ENCODE data around the gene OR10A2. TPM values are rescaled to one million over a fixed set of nuclear protein-coding genes. Genes with fewer than 3 reads are reported as not detected.
A peak's percentile ranks its signal among the peaks of the same experiment; 100 is the strongest.

OR10A2 gene, protein sequence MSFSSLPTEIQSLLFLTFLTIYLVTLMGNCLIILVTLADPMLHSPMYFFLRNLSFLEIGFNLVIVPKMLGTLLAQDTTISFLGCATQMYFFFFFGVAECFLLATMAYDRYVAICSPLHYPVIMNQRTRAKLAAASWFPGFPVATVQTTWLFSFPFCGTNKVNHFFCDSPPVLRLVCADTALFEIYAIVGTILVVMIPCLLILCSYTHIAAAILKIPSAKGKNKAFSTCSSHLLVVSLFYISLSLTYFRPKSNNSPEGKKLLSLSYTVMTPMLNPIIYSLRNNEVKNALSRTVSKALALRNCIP
- polyA plus RNA-seq (2013) = not detected in 2 replicates

DNA sequence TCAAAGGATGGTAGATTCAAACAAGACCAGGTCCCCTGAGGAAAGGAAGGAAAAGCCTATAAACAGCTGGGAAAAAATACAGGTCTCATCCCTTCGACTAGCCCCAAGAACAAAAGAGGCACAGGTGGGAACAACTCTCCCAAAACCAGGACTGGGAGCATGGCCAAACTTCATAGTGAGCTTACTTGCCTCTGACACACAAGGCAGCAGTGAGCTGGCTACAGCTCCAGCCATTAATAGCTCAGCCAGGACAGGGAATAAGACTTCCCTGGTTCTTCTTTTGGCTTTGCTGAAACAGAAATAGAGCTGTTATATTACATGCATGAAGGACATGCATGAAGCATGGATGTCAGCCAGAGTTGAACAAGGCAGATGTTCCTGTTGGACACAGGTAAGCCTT lies at the start of gene OR10A2:
Gene OR10A2, plus strand, starts transcription at position 97 of the 400 bp plus-strand sequence. CDS start 6,698 bp downstream, outside the sequence.
- no peak within 1 kb of the TSS for H4K91ac ChIP-seq (ENCODE audit: low read depth, low read length)
- H2BK120ac ChIP-seq (ENCODE audit: insufficient read depth, low read length, poor library complexity) = no peak within 1 kb of the TSS
- H3K9ac ChIP-seq (ENCODE audit: low read length) = no peak within 1 kb of the TSS
- H2AFZ ChIP-seq (ENCODE audit: insufficient read depth, low read length, poor library complexity) = no peak within 1 kb of the TSS
- no CpG with 5 or more reads among the region's 1 CpG for WGBS (ENCODE audit: extremely low coverage, insufficient coverage, insufficient read length)
- no peak within 1 kb of the TSS for H3K4ac ChIP-seq (ENCODE audit: low read depth, low read length)
- no peaks in the 10 kb centered on the region for H3K36me3 ChIP-seq (ENCODE audit: control insufficient read depth in 1 of 2, insufficient read depth in 2 of 2, low read length in 2 of 2)
- H3K79me1 ChIP-seq (ENCODE audit: low read length) = no peaks in the 10 kb centered on the region
- H3K14ac ChIP-seq (ENCODE audit: low read length) = no peak within 1 kb of the TSS
- no peak within 1 kb of the TSS for H2AK5ac ChIP-seq (ENCODE audit: low read length)
- H3K18ac ChIP-seq (ENCODE audit: low read length) = no peak within 1 kb of the TSS
- H3K23ac ChIP-seq (ENCODE audit: low read length) = no peak within 1 kb of the TSS
- no peak within 1 kb of the TSS for H3K4me3 ChIP-seq (ENCODE audit: low read depth, low read length)
- H3K9me3 ChIP-seq (ENCODE audit: insufficient read depth, low read depth, low read length) = no peaks in the 10 kb centered on the region
- no peak for DNase-seq
- no peaks in the 10 kb centered on the region for H3K27me3 ChIP-seq (ENCODE audit: insufficient read depth, low read length)
- H2BK12ac ChIP-seq (ENCODE audit: low read length) = no peak within 1 kb of the TSS
- H3K4me2 ChIP-seq (ENCODE audit: low read length) = no peak within 1 kb of the TSS
- H3K27ac ChIP-seq (ENCODE audit: low read depth, low read length) = no peak within 1 kb of the TSS
- no peaks in the 10 kb centered on the region for H3K79me2 ChIP-seq (ENCODE audit: control insufficient read depth, insufficient read depth, low read length, poor library complexity)
- H3K4me1 ChIP-seq (ENCODE audit: control insufficient read depth in 1 of 2, insufficient read depth in 2 of 2, low read length in 2 of 2) = no peaks in the 10 kb centered on the region
- H4K8ac ChIP-seq (ENCODE audit: low read depth, low read length) = no peak within 1 kb of the TSS
- no peak within 1 kb of the TSS for H2BK5ac ChIP-seq (ENCODE audit: low read depth, low read length, poor library complexity)
- H4K12ac ChIP-seq (ENCODE audit: low read depth, low read length) = no peak within 1 kb of the TSS

DNA sequence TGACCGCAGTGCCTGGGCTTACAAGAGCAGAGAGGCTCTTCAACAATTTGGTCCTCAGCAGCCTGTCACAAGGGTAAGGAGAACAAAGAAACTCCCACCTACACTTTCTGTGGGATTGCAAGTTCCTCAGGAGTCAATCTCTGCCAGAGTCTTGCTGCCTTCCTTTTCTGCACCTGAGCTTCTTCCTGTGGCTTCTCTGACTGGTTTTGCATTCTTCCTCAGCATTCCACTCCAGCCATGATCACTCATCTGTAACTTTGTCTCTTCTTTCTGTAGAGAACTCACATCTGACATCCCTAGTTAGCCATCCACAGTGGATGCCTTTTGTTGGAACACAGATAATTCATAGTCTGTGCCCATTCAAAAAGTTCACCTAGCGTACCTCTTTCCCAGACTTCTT lies 49.2 kb upstream of the OR10A2 start:
- no peak overlapping the region for H2BK5ac ChIP-seq (ENCODE audit: low read depth, low read length, poor library complexity)

DNA sequence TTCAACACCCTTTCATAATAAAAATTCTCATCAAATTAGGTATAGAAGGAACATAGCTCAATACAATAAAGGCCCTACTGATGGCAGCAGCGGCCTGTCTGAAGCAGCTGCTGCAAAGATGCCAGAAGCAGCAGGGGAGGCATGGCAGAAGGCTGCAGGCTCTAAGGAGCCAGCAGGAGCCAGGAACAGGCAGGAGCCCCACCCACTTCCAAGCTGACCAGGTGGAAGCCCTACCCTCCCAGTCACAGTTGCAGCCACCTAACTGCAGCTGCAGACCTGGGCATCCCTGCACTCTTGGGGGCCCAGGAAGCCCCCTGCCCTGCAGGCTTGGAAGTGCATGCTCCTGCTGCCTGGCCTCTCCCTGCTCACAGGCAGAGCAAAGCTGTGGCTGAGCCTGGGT lies 45.2 kb upstream of the OR10A2 start:
- H2AFZ ChIP-seq (ENCODE audit: insufficient read depth, low read length, poor library complexity) = no peak overlapping the region
- H2AK5ac ChIP-seq (ENCODE audit: low read length) = no peak overlapping the region
- H3K14ac ChIP-seq (ENCODE audit: low read length) = no peak overlapping the region
- H3K79me1 ChIP-seq (ENCODE audit: low read length) = no peaks in the 10 kb centered on the region
- H3K4me1 ChIP-seq (ENCODE audit: control insufficient read depth in 1 of 2, insufficient read depth in 2 of 2, low read length in 2 of 2) = no peaks in the 10 kb centered on the region
- H3K4me2 ChIP-seq (ENCODE audit: low read length) = no peak overlapping the region
- peaks cover 8% of the 10 kb centered on the region for H3K9me3 ChIP-seq (ENCODE audit: insufficient read depth, low read depth, low read length)
- H3K79me2 ChIP-seq (ENCODE audit: control insufficient read depth, insufficient read depth, low read length, poor library complexity) = no peaks in the 10 kb centered on the region
- H3K18ac ChIP-seq (ENCODE audit: low read length) = no peak overlapping the region
- H2BK12ac ChIP-seq (ENCODE audit: low read length) = no peak overlapping the region
- H3K27me3 ChIP-seq (ENCODE audit: insufficient read depth, low read length) = no peaks in the 10 kb centered on the region
- no peak overlapping the region for H2BK120ac ChIP-seq (ENCODE audit: insufficient read depth, low read length, poor library complexity)
- H4K8ac ChIP-seq (ENCODE audit: low read depth, low read length) = no peak overlapping the region
- no peak overlapping the region for H4K91ac ChIP-seq (ENCODE audit: low read depth, low read length)
- no peak overlapping the region for H3K9ac ChIP-seq (ENCODE audit: low read length)
- H3K4ac ChIP-seq (ENCODE audit: low read depth, low read length) = no peak overlapping the region
- H3K27ac ChIP-seq (ENCODE audit: low read depth, low read length) = no peak overlapping the region
- no peak overlapping the region for H3K23ac ChIP-seq (ENCODE audit: low read length)
- no CpG with 5 or more reads among the region's 1 CpG for WGBS (ENCODE audit: extremely low coverage, insufficient coverage, insufficient read length)
- DNase-seq = peak in 1 of 2 donors; percentile 16
- H3K4me3 ChIP-seq (ENCODE audit: low read depth, low read length) = no peak overlapping the region
- H3K36me3 ChIP-seq (ENCODE audit: control insufficient read depth in 1 of 2, insufficient read depth in 2 of 2, low read length in 2 of 2) = no peaks in the 10 kb centered on the region
- no peak overlapping the region for H4K12ac ChIP-seq (ENCODE audit: low read depth, low read length)
- H2BK5ac ChIP-seq (ENCODE audit: low read depth, low read length, poor library complexity) = no peak overlapping the region

More for the DNA sequence above, 49.2 kb upstream of the OR10A2 start:
- H3K4me2 ChIP-seq (ENCODE audit: low read length) = no peak overlapping the region
- H3K9me3 ChIP-seq (ENCODE audit: insufficient read depth, low read depth, low read length) = peaks cover 4% of the 10 kb centered on the region
- H3K18ac ChIP-seq (ENCODE audit: low read length) = no peak overlapping the region
- no peak overlapping the region for H2BK12ac ChIP-seq (ENCODE audit: low read length)
- no peak overlapping the region for H4K91ac ChIP-seq (ENCODE audit: low read depth, low read length)
- no peaks in the 10 kb centered on the region for H3K79me2 ChIP-seq (ENCODE audit: control insufficient read depth, insufficient read depth, low read length, poor library complexity)
- H3K27me3 ChIP-seq (ENCODE audit: insufficient read depth, low read length) = no peaks in the 10 kb centered on the region
- WGBS (ENCODE audit: extremely low coverage, insufficient coverage, insufficient read length) = no CpG with 5 or more reads among the region's 2 CpGs
- H3K4me3 ChIP-seq (ENCODE audit: low read depth, low read length) = no peak overlapping the region
- no peak overlapping the region for H4K12ac ChIP-seq (ENCODE audit: low read depth, low read length)
- no peaks in the 10 kb centered on the region for H3K4me1 ChIP-seq (ENCODE audit: control insufficient read depth in 1 of 2, insufficient read depth in 2 of 2, low read length in 2 of 2)
- H3K36me3 ChIP-seq (ENCODE audit: control insufficient read depth in 1 of 2, insufficient read depth in 2 of 2, low read length in 2 of 2) = no peaks in the 10 kb centered on the region
- no peaks in the 10 kb centered on the region for H3K79me1 ChIP-seq (ENCODE audit: low read length)
- H3K9ac ChIP-seq (ENCODE audit: low read length) = no peak overlapping the region
- H3K27ac ChIP-seq (ENCODE audit: low read depth, low read length) = no peak overlapping the region
- no peak overlapping the region for H3K14ac ChIP-seq (ENCODE audit: low read length)
- H2BK120ac ChIP-seq (ENCODE audit: insufficient read depth, low read length, poor library complexity) = no peak overlapping the region
- no peak overlapping the region for H3K4ac ChIP-seq (ENCODE audit: low read depth, low read length)
- DNase-seq = no peak
- H2AK5ac ChIP-seq (ENCODE audit: low read length) = no peak overlapping the region
- no peak overlapping the region for H3K23ac ChIP-seq (ENCODE audit: low read length)
- H4K8ac ChIP-seq (ENCODE audit: low read depth, low read length) = no peak overlapping the region
- no peak overlapping the region for H2AFZ ChIP-seq (ENCODE audit: insufficient read depth, low read length, poor library complexity)

DNA sequence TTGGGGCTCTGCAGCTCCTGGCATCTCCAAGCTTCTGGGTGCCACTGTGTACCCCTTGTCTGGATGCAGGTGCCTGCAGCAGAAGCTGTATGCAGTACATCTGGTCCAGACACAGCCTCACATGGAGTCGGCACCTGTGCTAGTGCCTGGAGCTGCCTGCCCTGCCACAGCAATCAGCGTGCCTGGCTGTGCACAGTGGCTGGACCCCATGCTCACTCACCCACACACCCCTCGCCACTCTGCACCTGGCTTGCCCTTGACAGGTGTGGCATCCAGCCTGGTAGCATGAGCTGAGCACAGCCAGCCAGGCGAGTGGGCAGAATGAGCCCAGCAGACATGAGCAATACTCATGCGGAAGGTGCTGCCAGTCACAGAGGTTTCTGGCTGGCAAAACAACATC lies 43.9 kb upstream of the OR10A2 start:
- Histone ChIP-seq H3K4ac (ENCODE audit: low read depth, low read length) (no peak overlapping the region), H3K23ac (ENCODE audit: low read length) (no peak overlapping the region), H3K79me2 (ENCODE audit: control insufficient read depth, insufficient read depth, low read length, poor library complexity) (no peaks in the 10 kb centered on the region), H3K27ac (ENCODE audit: low read depth, low read length) (no peak overlapping the region), H2BK12ac (ENCODE audit: low read length) (no peak overlapping the region), H3K9ac (ENCODE audit: low read length) (peak overlapping the region; percentile 56), H2AK5ac (ENCODE audit: low read length) (no peak overlapping the region), H2AFZ (ENCODE audit: insufficient read depth, low read length, poor library complexity) (no peak overlapping the region), H3K9me3 (ENCODE audit: insufficient read depth, low read depth, low read length) (peaks cover 8% of the 10 kb centered on the region), H3K4me1 (ENCODE audit: control insufficient read depth in 1 of 2, insufficient read depth in 2 of 2, low read length in 2 of 2) (no peaks in the 10 kb centered on the region), H3K4me3 (ENCODE audit: low read depth, low read length) (peak overlapping the region; percentile 49), H3K79me1 (ENCODE audit: low read length) (no peaks in the 10 kb centered on the region), H3K18ac (ENCODE audit: low read length) (no peak overlapping the region), H3K27me3 (ENCODE audit: insufficient read depth, low read length) (no peaks in the 10 kb centered on the region), H3K4me2 (ENCODE audit: low read length) (peak overlapping the region; percentile 30), H3K14ac (ENCODE audit: low read length) (no peak overlapping the region), H2BK5ac (ENCODE audit: low read depth, low read length, poor library complexity) (no peak overlapping the region), H4K91ac (ENCODE audit: low read depth, low read length) (no peak overlapping the region), H3K36me3 (ENCODE audit: control insufficient read depth in 1 of 2, insufficient read depth in 2 of 2, low read length in 2 of 2) (no peaks in the 10 kb centered on the region), H4K8ac (ENCODE audit: low read depth, low read length) (no peak overlapping the region), H2BK120ac (ENCODE audit: insufficient read depth, low read length, poor library complexity) (no peak overlapping the region), H4K12ac (ENCODE audit: low read depth, low read length) (no peak overlapping the region)
- no peak for DNase-seq
- no CpG with 5 or more reads among the region's 5 CpGs for WGBS (ENCODE audit: extremely low coverage, insufficient coverage, insufficient read length)

All from trophoblast cell (in vitro differentiated cells and primary cell).